Cardiac fibroblast (primary cell): ENCODE results near the gene COX17.

Source experiments
- DNase-seq, 2 donors: peaks; one replicate each; pipeline versions ENCODE4 v3.0.0 to v3.0.0-alpha.2; 2010; ENCODE audit warnings: low read depth in 2 of 2
- H3K4me3 ChIP-seq, 2 donors: replicated peaks in 1 of 2; 1 replicate in 1 of 2; 2 replicates in 1 of 2; pipeline ENCODE4 v1.5.1; 2011; ENCODE audit warnings: low read depth in 2 of 2, low read length in 2 of 2, mild to moderate bottlenecking in 2 of 2, moderate library complexity in 1 of 2
- TF ChIP-seq, protein P1 (sequence below): IDR thresholded peaks from one replicate; pipeline ENCODE4 v1.5.1; 2011; ENCODE audit warnings: low read depth, mild to moderate bottlenecking, low read length, inconsistent platforms

COX17 gene

DNA sequence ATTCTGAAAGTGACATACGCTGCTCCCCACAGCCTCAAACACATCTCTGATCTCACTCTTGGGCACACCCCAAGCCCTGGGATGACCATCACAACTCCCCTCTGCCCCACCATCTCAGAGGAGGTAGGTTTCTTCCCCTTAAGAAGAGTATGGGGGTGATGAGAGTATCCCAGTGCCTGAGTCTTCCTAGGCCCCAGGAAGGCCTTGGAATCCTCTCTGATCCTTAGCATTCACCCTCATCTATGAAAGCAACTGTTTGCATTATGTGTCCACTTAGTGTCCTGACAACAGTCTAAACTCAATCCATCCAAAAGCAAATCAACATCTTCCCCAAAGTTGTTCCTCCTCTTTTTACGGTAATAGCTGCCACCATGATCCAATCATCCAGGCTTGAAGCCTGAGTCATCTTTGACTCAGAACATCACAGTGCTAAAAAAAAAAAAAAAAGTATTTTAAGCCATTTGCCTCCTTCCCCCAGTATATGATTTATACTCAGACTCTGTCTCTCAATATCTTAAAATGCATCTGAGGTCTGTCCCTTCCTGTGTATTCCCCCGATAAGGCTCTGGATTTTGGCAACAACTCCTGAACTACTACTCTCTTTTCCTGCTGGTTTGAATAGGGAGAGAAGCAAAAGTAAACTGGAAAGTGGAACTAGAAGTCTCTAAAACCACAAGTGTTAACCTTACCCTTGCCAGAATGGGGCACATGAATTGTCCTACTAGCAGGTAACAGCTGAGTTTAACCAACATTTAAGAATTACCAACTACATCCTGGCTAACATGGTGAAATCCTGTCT is 39.3 kb downstream of the COX17 start:
- H3K4me3 ChIP-seq, result no peak overlapping the region
- TF ChIP-seq, protein P1, sequence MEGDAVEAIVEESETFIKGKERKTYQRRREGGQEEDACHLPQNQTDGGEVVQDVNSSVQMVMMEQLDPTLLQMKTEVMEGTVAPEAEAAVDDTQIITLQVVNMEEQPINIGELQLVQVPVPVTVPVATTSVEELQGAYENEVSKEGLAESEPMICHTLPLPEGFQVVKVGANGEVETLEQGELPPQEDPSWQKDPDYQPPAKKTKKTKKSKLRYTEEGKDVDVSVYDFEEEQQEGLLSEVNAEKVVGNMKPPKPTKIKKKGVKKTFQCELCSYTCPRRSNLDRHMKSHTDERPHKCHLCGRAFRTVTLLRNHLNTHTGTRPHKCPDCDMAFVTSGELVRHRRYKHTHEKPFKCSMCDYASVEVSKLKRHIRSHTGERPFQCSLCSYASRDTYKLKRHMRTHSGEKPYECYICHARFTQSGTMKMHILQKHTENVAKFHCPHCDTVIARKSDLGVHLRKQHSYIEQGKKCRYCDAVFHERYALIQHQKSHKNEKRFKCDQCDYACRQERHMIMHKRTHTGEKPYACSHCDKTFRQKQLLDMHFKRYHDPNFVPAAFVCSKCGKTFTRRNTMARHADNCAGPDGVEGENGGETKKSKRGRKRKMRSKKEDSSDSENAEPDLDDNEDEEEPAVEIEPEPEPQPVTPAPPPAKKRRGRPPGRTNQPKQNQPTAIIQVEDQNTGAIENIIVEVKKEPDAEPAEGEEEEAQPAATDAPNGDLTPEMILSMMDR, result no peak
- peak; percentile 85 to 90 for DNase-seq

GRCh38 chr3:119636891-119637611 is 40.2 kb downstream of the COX17 start:
- no peak overlapping the region for H3K4me3 ChIP-seq
- TF ChIP-seq, protein P1, result no peak
- DNase-seq, result no peak

- TF ChIP-seq, protein P1, result no peak
- DNase-seq, result peak; percentile 53 to 66
- no peak overlapping the region for H3K4me3 ChIP-seq
Measured at GRCh38 chr3:119636249-119636648, 41.0 kb downstream of the COX17 start.

- H3K4me3 ChIP-seq, result no peak overlapping the region
- no peak for DNase-seq
- TF ChIP-seq, protein P1, result no peak
Measured at GRCh38 chr3:119635719-119636118, 41.5 kb downstream of the COX17 start.

DNA sequence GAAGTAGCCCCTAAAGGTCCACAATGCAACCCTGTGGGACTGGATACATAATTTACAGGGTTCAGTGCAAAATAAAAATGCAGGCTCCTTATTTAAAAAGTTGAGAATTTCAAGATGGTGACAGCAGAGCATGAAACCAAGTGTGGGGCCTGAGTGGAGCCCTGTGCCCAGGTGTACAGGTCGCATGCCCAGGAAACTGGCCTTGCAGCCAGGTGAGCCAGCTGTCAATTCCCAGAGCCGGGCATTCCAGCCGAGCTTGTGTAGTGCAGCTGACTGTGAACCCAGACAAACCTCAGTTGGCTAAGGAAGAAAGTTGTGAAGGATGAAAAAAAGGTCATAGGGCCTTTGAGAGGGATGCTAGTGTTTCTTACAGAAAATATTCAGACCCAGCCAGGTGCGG is 44.4 kb downstream of the COX17 start:
- TF ChIP-seq, protein P1, result no peak
- DNase-seq, result no peak
- no peak overlapping the region for H3K4me3 ChIP-seq

GRCh38 chr3:119632216-119632615 is 45.0 kb downstream of the COX17 start:
- DNase-seq, result no peak
- TF ChIP-seq, protein P1, result no peak
- no peak overlapping the region for H3K4me3 ChIP-seq
